Measurements from ENCODE around the gene CDH4.
"Not testable (repeated sequence)": the region's sequence is repeated elsewhere in the genome, so short reads cannot be mapped to it uniquely, and the experiment has no call there.

CDH4 gene

DNA sequence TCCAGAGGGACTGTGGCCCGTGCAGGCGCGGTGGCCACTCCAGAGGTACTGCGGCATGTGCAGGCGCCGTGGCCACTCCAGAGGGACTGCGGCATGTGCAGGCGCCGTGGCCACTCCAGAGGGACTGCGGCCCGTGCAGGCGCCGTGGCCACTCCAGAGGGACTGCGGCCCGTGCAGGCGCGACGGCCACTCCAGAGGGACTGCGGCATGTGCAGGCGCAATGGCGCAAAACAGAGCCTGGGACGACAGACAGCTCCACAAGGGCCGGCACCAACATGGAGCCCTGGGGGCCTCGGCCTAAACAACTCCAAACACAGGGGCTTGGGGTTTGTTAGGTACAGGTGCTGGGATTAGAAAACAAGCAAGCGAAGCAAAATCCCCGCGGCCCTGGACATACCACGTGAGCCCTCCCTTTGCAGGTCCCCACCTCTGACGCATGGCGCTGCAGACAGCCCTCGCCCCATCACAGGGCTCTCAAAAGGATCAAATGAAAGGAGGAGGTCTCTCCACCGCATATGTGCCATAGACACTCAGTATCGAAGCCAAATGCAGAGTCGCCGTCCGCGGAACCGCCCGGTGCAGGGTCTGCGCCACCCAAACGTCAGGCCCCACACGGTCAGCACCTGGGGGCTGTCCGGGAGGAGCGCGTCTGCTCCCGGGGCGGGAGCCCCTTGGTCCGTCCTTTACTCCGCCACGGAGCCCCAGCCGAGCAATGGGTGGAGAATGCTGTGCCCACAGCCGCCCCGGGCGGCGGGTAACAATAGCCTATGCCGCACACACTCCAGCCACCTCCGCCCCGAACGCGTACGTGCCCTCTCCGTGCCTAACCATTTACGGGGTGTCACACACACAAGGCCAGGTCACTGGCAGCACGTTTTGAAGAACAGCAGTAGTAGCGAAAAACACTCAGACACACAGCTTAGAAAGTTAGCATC is 727.9 kb downstream of the CDH4 start:
- Histone ChIP-seq H3K9ac (ENCODE audit: low read length) (no peak overlapping the region), H3K4me1 (ENCODE audit: control insufficient read depth, insufficient read depth, low read length) (no peaks in the 10 kb centered on the region), H3K36me3 (ENCODE audit: control insufficient read depth, insufficient read depth, low read length) (peaks cover 11% of the 10 kb centered on the region), H3K27ac (ENCODE audit: low read depth, low read length) (no peak overlapping the region), H3K27me3 (ENCODE audit: control insufficient read depth, insufficient read depth, low read length) (no peaks in the 10 kb centered on the region), H3K4me3 (ENCODE audit: low read length) (no peak overlapping the region)

DNA sequence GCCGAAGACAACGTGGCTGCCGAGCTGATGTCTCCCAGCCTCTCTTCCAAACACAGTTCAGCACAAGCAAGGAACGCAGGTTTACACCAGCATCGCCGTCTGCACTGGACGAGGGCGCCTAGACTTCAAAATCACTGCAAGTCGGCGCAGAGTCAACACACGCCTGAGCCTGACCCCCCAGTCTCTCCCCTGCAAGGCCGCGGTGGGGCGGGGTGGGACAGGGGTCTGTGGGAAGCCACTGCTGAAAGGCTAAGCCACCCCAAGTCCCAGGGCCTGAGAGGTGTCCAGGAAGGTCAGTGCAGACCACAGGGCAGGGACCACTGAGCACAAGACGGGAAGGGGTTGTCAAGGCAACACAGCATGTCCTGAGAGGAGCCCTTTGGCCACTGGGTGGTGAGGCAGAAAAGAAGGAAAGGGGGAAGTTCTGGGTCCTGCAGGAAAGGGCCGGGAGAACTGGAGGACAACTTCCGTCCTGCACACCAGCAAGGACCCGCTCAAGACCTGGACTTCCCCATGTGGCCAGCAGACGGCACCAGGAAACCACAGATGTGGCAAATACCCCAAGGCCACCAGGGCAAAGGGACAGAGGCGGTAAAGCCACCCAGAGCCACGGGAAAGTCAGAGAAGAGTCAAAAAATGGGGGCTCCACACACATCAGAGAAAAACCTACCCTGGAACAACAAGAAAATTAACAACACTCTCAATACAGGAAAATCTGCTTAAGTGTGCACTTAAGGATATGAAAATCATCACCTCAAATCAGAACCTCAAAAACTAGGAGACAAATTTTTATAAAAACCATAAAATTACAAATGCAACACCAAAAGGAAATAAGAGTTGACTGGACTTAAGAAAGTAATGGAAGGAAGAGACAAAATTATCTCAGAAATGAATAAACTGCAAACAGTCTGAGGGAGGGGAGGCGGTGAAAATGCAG is 728.9 kb downstream of the CDH4 start:
- Histone ChIP-seq H3K27me3 (ENCODE audit: control insufficient read depth, insufficient read depth, low read length) (no peaks in the 10 kb centered on the region), H3K36me3 (ENCODE audit: control insufficient read depth, insufficient read depth, low read length) (peaks cover 16% of the 10 kb centered on the region), H3K27ac (ENCODE audit: low read depth, low read length) (no peak overlapping the region), H3K9ac (ENCODE audit: low read length) (no peak overlapping the region), H3K4me3 (ENCODE audit: low read length) (no peak overlapping the region), H3K4me1 (ENCODE audit: control insufficient read depth, insufficient read depth, low read length) (no peaks in the 10 kb centered on the region)

DNA sequence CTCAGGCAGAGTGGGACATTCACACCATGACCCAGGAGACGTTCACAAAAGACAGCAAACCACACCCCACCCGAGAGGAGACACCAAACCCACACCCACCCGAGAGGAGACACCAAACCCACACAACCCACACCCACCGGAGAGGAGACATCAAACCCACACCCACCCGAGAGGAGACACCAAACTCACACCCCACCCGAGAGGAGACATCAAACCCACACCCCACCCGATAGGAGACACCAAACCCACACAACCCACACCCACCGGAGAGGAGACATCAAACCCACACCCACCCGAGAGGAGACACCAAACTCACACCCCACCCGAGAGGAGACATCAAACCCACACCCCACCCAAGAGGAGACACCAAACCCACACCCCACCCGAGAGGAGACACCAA is 729.6 kb downstream of the CDH4 start:
- H3K36me3 ChIP-seq (ENCODE audit: control insufficient read depth, insufficient read depth, low read length): peaks cover 11% of the 10 kb centered on the region
- not testable (repeated sequence) for H3K9ac ChIP-seq (ENCODE audit: low read length)

DNA sequence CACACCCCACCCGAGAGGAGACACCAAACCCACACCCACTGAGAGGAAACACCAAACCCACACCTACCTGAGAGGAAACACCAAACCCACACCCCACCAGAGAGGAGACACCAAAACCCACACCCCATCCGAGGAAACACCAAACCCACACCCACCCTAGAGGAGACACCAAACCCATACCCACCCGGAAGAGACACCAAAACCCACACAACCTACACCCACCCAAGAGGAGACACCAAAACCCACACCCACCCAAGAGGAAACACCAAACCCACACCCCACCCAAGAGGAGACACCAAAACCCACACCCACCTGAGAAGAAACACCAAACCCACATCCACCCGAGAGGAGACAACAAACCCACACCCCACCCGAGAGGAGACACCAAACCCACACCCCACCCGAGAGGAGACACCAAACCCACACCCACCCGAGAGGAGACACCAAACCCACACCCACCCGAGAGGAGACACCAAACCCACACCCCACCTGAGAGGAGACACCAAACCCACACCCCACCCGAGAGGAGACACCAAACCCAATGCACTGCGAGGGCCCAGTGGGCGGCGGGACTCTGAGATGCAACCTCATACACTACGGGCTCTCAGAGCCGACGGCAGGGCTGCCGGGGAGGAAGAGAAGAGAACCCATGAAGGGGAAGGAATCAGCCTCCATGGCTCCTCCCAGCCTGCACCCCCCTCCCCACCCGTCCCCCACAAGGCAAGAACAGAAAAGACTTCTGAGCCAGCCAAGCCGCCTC is 730.3 kb downstream of the CDH4 start:
- no peak overlapping the region for H3K4me3 ChIP-seq (ENCODE audit: low read length)
- H3K27me3 ChIP-seq (ENCODE audit: control insufficient read depth, insufficient read depth, low read length): no peaks in the 10 kb centered on the region
- H3K36me3 ChIP-seq (ENCODE audit: control insufficient read depth, insufficient read depth, low read length): peaks cover 15% of the 10 kb centered on the region
- H3K9ac ChIP-seq (ENCODE audit: low read length): no peak overlapping the region
- no peaks in the 10 kb centered on the region for H3K4me1 ChIP-seq (ENCODE audit: control insufficient read depth, insufficient read depth, low read length)
- no peak overlapping the region for H3K27ac ChIP-seq (ENCODE audit: low read depth, low read length)

More for the DNA sequence above, 729.6 kb downstream of the CDH4 start:
- H3K27ac ChIP-seq (ENCODE audit: low read depth, low read length); H3K4me3 ChIP-seq (ENCODE audit: low read length); H3K4me1 ChIP-seq (ENCODE audit: control insufficient read depth, insufficient read depth, low read length); H3K27me3 ChIP-seq (ENCODE audit: control insufficient read depth, insufficient read depth, low read length): not testable (repeated sequence)

DNA sequence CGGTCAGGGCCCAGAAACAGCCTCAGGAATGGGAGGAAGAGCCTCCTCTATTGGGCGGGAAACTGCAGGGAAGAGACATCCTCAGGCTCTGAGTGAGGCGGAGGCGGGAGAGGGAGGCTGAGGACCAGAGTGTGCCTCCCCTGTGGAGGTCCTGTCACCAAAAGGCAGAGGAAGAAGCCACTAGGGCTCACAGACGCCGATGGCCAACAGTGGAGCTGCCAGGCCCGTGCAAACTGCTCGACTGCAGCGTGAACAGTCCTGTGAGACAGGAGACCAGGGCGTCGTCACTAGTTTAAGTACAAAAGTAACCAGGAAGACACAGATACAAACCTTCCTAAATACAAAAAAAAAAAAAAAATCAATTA is 730.9 kb downstream of the CDH4 start:
- Histone ChIP-seq H3K4me3 (ENCODE audit: low read length) (no peak overlapping the region), H3K27ac (ENCODE audit: low read depth, low read length) (no peak overlapping the region), H3K4me1 (ENCODE audit: control insufficient read depth, insufficient read depth, low read length) (no peaks in the 10 kb centered on the region), H3K9ac (ENCODE audit: low read length) (no peak overlapping the region), H3K27me3 (ENCODE audit: control insufficient read depth, insufficient read depth, low read length) (no peaks in the 10 kb centered on the region), H3K36me3 (ENCODE audit: control insufficient read depth, insufficient read depth, low read length) (peaks cover 16% of the 10 kb centered on the region)

DNA sequence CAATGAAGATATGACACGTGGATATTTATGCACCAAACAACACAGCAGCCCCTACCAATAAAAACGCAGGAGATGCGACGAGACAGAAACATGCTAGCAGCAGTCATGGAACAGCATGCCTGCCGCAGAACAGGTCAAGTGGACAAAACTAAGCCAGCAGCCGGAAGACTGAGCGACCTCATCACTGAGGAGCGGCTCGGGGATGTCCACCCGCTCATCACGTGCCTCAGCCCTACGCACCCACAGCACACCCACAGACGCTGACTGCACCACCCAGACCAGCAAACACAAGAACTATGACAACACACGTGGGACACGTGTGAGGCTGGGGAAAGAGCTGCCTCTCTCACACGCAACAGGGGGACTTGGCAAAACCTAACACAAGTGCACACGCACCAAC is 731.9 kb downstream of the CDH4 start:
- H3K36me3 ChIP-seq (ENCODE audit: control insufficient read depth, insufficient read depth, low read length): peaks cover 18% of the 10 kb centered on the region
- no peak overlapping the region for H3K4me3 ChIP-seq (ENCODE audit: low read length)
- no peak overlapping the region for H3K27ac ChIP-seq (ENCODE audit: low read depth, low read length)
- H3K9ac ChIP-seq (ENCODE audit: low read length): no peak overlapping the region
- no peaks in the 10 kb centered on the region for H3K4me1 ChIP-seq (ENCODE audit: control insufficient read depth, insufficient read depth, low read length)
- no peaks in the 10 kb centered on the region for H3K27me3 ChIP-seq (ENCODE audit: control insufficient read depth, insufficient read depth, low read length)

DNA sequence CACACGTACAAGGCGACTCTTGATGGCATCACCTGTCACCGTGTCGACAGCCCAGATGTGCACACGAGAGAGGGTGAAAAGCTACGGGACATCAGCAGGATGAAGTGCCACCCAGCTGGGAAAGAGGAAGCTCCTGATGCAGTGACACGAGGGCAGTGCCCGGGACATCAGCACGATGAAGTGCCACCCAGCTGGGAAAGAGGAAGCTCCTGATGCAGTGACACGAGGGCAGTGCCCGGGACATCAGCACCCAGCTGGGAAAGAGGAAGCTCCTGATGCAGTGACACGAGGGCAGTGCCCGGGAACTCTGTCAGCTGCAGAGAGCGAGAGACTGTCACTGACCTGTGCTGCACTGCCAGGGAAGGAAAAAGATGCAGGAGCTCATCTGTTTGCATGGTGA is 732.4 kb downstream of the CDH4 start:
- H3K27ac ChIP-seq (ENCODE audit: low read depth, low read length); H3K9ac ChIP-seq (ENCODE audit: low read length); H3K27me3 ChIP-seq (ENCODE audit: control insufficient read depth, insufficient read depth, low read length); H3K4me1 ChIP-seq (ENCODE audit: control insufficient read depth, insufficient read depth, low read length); H3K4me3 ChIP-seq (ENCODE audit: low read length): not testable (repeated sequence)
- H3K36me3 ChIP-seq (ENCODE audit: control insufficient read depth, insufficient read depth, low read length): peaks cover 18% of the 10 kb centered on the region

DNA sequence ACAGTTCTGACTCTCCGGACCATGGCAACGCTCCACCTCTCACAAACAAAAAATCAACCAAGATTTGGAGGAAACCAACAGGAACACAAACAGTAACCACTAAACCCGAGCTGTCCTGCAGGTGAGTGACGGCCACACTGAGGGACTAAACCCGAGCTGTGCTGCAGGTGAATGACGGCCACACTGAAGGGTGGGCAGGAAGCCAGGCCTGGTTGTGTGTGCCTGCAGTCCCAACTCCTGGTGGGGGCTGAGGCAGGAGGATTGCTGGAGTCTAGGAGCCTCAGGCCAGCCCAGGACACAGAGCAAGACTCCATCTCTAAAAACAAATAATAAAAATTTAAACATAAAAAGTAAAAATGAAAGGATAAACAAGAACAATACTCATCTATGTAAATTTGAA is 733.0 kb downstream of the CDH4 start:
- H3K27me3 ChIP-seq (ENCODE audit: control insufficient read depth, insufficient read depth, low read length): no peaks in the 10 kb centered on the region
- H3K9ac ChIP-seq (ENCODE audit: low read length): no peak overlapping the region
- no peak overlapping the region for H3K27ac ChIP-seq (ENCODE audit: low read depth, low read length)
- H3K36me3 ChIP-seq (ENCODE audit: control insufficient read depth, insufficient read depth, low read length): peaks cover 18% of the 10 kb centered on the region
- H3K4me1 ChIP-seq (ENCODE audit: control insufficient read depth, insufficient read depth, low read length): no peaks in the 10 kb centered on the region
- H3K4me3 ChIP-seq (ENCODE audit: low read length): no peak overlapping the region

DNA sequence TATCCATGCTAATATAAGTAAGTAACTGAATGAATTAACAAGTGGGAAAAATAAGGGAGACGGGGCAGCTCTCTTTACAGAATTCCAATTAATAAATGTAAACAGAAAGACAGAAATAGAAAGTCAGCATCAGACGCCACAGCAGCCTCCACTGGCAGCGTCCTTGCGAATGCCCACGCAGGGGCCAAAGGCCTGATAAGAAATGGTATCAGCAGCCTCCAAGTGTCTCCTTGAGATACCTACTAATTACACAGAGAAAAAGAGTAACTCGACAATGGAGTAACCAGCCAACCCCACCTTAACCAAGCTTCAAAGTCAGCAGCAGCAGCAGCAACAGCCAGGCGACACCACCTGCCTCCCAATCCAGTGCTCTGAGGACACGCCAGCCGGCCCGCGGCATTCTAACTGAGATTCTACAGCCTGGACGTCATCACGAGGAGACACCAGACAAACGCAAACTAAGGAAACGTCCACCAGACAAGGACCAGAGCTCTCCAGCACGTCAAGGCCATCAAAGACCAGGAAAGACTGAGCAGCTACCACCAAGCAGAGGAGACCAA is 734.8 kb downstream of the CDH4 start:
- H3K9ac ChIP-seq (ENCODE audit: low read length): no peak overlapping the region
- no peak overlapping the region for H3K27ac ChIP-seq (ENCODE audit: low read depth, low read length)
- no peak overlapping the region for H3K4me3 ChIP-seq (ENCODE audit: low read length)
- H3K27me3 ChIP-seq (ENCODE audit: control insufficient read depth, insufficient read depth, low read length): no peaks in the 10 kb centered on the region
- peaks cover 24% of the 10 kb centered on the region for H3K36me3 ChIP-seq (ENCODE audit: control insufficient read depth, insufficient read depth, low read length)
- no peaks in the 10 kb centered on the region for H3K4me1 ChIP-seq (ENCODE audit: control insufficient read depth, insufficient read depth, low read length)

DNA sequence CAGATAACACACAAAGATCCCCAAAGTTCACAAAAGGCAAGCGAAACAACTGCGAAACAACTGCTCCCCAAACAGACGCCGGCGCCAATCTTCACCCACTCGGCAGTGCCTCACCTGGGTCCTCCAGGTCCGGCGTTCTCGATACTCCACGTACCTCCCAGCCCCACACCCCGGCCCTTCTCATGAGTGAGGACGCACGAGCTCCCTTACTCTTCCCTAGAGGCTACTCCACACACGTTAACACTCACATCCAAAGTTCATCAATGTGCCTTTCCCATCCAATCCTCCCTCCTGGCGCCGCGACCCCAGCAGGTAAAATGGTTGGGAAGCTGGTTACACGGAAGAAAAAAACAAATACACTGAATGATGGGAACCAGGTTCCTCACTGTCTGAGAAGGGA is 736.6 kb downstream of the CDH4 start:
- peaks cover 35% of the 10 kb centered on the region for H3K36me3 ChIP-seq (ENCODE audit: control insufficient read depth, insufficient read depth, low read length)
- no peak overlapping the region for H3K9ac ChIP-seq (ENCODE audit: low read length)
- no peaks in the 10 kb centered on the region for H3K27me3 ChIP-seq (ENCODE audit: control insufficient read depth, insufficient read depth, low read length)
- H3K4me3 ChIP-seq (ENCODE audit: low read length): no peak overlapping the region
- no peak overlapping the region for H3K27ac ChIP-seq (ENCODE audit: low read depth, low read length)
- H3K4me1 ChIP-seq (ENCODE audit: control insufficient read depth, insufficient read depth, low read length): no peaks in the 10 kb centered on the region

DNA sequence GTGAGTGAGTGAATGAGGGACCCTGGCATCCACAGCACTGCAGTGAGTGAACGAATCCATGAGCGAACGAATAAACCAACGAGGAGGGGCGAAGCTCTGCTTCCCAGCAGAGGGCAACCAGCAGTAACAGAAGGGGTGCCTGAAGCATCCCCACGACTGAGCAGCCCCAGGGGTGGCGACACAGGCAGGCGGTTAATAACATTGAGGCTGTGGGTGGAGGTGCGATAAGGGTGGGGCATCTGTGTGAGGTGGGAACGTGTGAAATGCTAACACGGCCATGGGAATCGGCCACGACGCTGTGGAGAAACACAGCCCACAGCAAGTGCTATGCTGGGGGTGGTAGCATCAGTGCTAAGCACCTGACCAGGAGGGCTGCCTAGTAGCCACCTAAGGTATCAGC is 737.7 kb downstream of the CDH4 start:
- Histone ChIP-seq H3K4me3 (ENCODE audit: low read length) (no peak overlapping the region), H3K36me3 (ENCODE audit: control insufficient read depth, insufficient read depth, low read length) (peaks cover 34% of the 10 kb centered on the region), H3K9ac (ENCODE audit: low read length) (no peak overlapping the region), H3K27ac (ENCODE audit: low read depth, low read length) (no peak overlapping the region), H3K27me3 (ENCODE audit: control insufficient read depth, insufficient read depth, low read length) (no peaks in the 10 kb centered on the region), H3K4me1 (ENCODE audit: control insufficient read depth, insufficient read depth, low read length) (no peaks in the 10 kb centered on the region)
